ENCODE measurements around the gene C1QL1. TPM values are rescaled to one million over a fixed set of nuclear protein-coding genes. Genes with fewer than 3 reads are reported as not detected.
"Not testable (repeated sequence)": the region's sequence is repeated elsewhere in the genome, so short reads cannot be mapped to it uniquely, and the experiment has no call there.

The C1QL1 gene
- total RNA-seq, 1 donor from 2014 or later: 1.6 TPM

- H3K9me3 Mint-ChIP-seq (ENCODE audit: low read depth): no peaks in the 10 kb centered on the region
- TF ChIP-seq CTCF (IDR thresholded peaks at IDR 0.05): no peak
- H3K4me1 Mint-ChIP-seq (ENCODE audit: low read depth): peaks cover 23% of the 10 kb centered on the region
- no peak for DNase-seq (ENCODE audit: low spot score)
- H3K4me3 Mint-ChIP-seq (ENCODE audit: unreplicated experiment): peak overlapping the region; percentile 82
- no peaks in the 10 kb centered on the region for H3K36me3 Mint-ChIP-seq (ENCODE audit: low read depth)
- H3K27ac Mint-ChIP-seq (ENCODE audit: unreplicated experiment): peak overlapping the region; percentile 92
- H3K27me3 Mint-ChIP-seq (ENCODE audit: low read depth): no peaks in the 10 kb centered on the region
Observed at GRCh38 chr17:44948315-44948795, 19.7 kb downstream of the C1QL1 start.

- DNase-seq (ENCODE audit: low spot score): peak; percentile 96
- no peak for TF ChIP-seq CTCF (IDR thresholded peaks at IDR 0.05)
- no peaks in the 10 kb centered on the region for H3K36me3 Mint-ChIP-seq (ENCODE audit: low read depth)
- peak within 1 kb of the TSS; percentile 82 for H3K4me3 Mint-ChIP-seq (ENCODE audit: unreplicated experiment)
- no peaks in the 10 kb centered on the region for H3K9me3 Mint-ChIP-seq (ENCODE audit: low read depth)
- H3K27me3 Mint-ChIP-seq (ENCODE audit: low read depth): no peaks in the 10 kb centered on the region
- peak within 1 kb of the TSS; percentile 92 for H3K27ac Mint-ChIP-seq (ENCODE audit: unreplicated experiment)
- peaks cover 23% of the 10 kb centered on the region for H3K4me1 Mint-ChIP-seq (ENCODE audit: low read depth)
Observed at GRCh38 chr17:44947461-44948314, 20.4 kb downstream of the C1QL1 start, which contains the start of gene KIF18B. TSS of gene KIF18B (minus strand) at chr17:44947773. CDS start at chr17:44936344, 11,429 bp downstream.

DNA sequence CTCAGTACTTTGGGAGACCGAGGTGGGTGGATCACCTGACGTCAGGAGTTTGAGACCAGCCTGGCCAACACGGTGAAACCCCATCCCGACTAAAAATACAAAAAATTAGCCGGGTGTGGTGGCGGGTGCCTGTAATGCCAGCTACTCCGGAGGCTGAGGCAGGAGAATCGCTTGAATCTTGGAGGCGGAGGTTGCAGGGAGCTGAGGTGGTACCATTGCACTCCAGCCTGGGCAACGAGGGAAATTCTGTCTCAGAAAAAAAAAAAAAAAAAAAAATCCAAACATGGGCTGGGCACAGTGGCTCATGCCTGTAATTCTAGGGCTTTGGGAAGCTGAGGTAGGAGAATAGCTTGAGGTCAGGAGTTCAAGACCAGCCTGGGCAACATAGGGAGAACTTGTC lies 22.5 kb downstream of the C1QL1 start:
- not testable (repeated sequence) for H3K4me3 Mint-ChIP-seq (ENCODE audit: unreplicated experiment); H3K27ac Mint-ChIP-seq (ENCODE audit: unreplicated experiment); H3K27me3 Mint-ChIP-seq (ENCODE audit: low read depth); H3K9me3 Mint-ChIP-seq (ENCODE audit: low read depth); H3K36me3 Mint-ChIP-seq (ENCODE audit: low read depth)
- H3K4me1 Mint-ChIP-seq (ENCODE audit: low read depth): peaks cover 34% of the 10 kb centered on the region
- DNase-seq (ENCODE audit: low spot score): peak; percentile 20

GRCh38 chr17:44942456-44942855 lies 25.6 kb downstream of the C1QL1 start:
- peak; percentile 7 for DNase-seq (ENCODE audit: low spot score)
- Mint-ChIP-seq H3K9me3 (ENCODE audit: low read depth) (peaks cover 4% of the 10 kb centered on the region), H3K27me3 (ENCODE audit: low read depth) (no peaks in the 10 kb centered on the region), H3K4me1 (ENCODE audit: low read depth) (peaks cover 36% of the 10 kb centered on the region), H3K27ac (ENCODE audit: unreplicated experiment) (no peak overlapping the region), H3K36me3 (ENCODE audit: low read depth) (no peaks in the 10 kb centered on the region), H3K4me3 (ENCODE audit: unreplicated experiment) (no peak overlapping the region)
- TF ChIP-seq CTCF (IDR thresholded peaks at IDR 0.05): no peak

GRCh38 chr17:44941712-44942331 lies 26.3 kb downstream of the C1QL1 start:
- DNase-seq (ENCODE audit: low spot score): peak; percentile 39
- TF ChIP-seq CTCF (IDR thresholded peaks at IDR 0.05): no peak
- peaks cover 4% of the 10 kb centered on the region for H3K9me3 Mint-ChIP-seq (ENCODE audit: low read depth)
- H3K27me3 Mint-ChIP-seq (ENCODE audit: low read depth): no peaks in the 10 kb centered on the region
- no peaks in the 10 kb centered on the region for H3K36me3 Mint-ChIP-seq (ENCODE audit: low read depth)
- no peak overlapping the region for H3K4me3 Mint-ChIP-seq (ENCODE audit: unreplicated experiment)
- H3K4me1 Mint-ChIP-seq (ENCODE audit: low read depth): peaks cover 32% of the 10 kb centered on the region
- peak overlapping the region; percentile 42 for H3K27ac Mint-ChIP-seq (ENCODE audit: unreplicated experiment)
